Activated CD4-positive, alpha-beta memory T cell treated with anti-CD3 and anti-CD28 coated beads, Interleukin-2, amount 10 ng/mL, durations not matched to agents 7 days and 5 days (primary cell): ENCODE results near the gene UBE2D1. TPM values are rescaled to one million over a fixed set of nuclear protein-coding genes. Genes with fewer than 3 reads are reported as not detected.

Experiments used
- CTCF ChIA-PET: fragments of 350-600 bp; sonication (Branson Sonifier 250); formaldehyde crosslinking; loops from one replicate; lab custom pipeline; 2021; ENCODE audit warnings: antibody characterized with exemption, inconsistent platforms; lab: Charles Lee
- POLR2A ChIA-PET: fragments of 350-600 bp; sonication (Branson Sonifier 250); formaldehyde crosslinking; loops from one replicate; lab custom pipeline; 2021; ENCODE audit warnings: antibody characterized with exemption; lab: Charles Lee
- DNase-seq: peaks from one replicate; pipeline ENCODE4 v3.0.0-alpha.2; 2020
- H3K27ac Mint-ChIP-seq: one replicate; pipeline ENCODE4 v1.8.0; 2021; ENCODE audit warnings: mild to moderate bottlenecking, mixed read lengths
- H3K27me3 Mint-ChIP-seq: one replicate; pipeline ENCODE4 v1.8.0; 2021; ENCODE audit warnings: mixed read lengths
- H3K36me3 Mint-ChIP-seq: one replicate; pipeline ENCODE4 v1.8.0; 2021; ENCODE audit warnings: low read depth, mixed read lengths
- H3K4me1 Mint-ChIP-seq: one replicate; pipeline ENCODE4 v1.8.0; 2021; ENCODE audit warnings: mixed read lengths
- H3K4me3 Mint-ChIP-seq: one replicate; pipeline ENCODE4 v1.8.0; 2021; ENCODE audit warnings: mild to moderate bottlenecking, mixed read lengths
- H3K9me3 Mint-ChIP-seq: one replicate; pipeline ENCODE4 v1.8.0; 2021; ENCODE audit warnings: mixed read lengths
- total RNA-seq, 2 experiments: library from RNA; stranded (reverse); gene quantifications; one replicate each; pipeline ENCODE4 v1.2.3, GENCODE V29; 2021

Gene UBE2D1
- total RNA-seq, 2 experiments from 2014 or later = 10.9 to 13.2 TPM

DNA sequence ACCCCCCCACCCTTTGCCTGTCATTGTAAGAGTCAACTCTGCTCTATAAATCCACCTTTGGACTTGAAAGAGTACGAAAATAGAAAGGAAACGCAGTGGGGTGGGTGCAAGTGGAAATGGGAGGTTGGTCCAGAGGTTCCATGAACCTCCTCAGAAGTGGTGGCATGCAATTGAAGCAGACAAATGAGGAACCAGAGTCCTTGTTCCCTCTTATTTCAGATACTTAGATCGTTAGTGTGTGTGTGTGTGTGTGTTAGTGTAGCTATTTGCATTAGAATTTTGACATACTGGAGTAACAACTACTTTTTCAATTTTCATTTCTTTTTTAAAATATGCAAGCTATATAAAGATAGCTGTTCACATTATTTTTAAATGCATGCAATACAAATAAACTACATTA lies 32.3 kb downstream of the UBE2D1 start:
- Mint-ChIP-seq H3K27ac (no peak overlapping the region), H3K4me3 (no peak overlapping the region), H3K4me1 (no peaks in the 10 kb centered on the region), H3K36me3 (peaks cover 7% of the 10 kb centered on the region), H3K27me3 (no peaks in the 10 kb centered on the region), H3K9me3 (no peaks in the 10 kb centered on the region)
- ChIA-PET POLR2A (no interaction called here), CTCF (interaction anchor here (1.0 kb wide), 1 partner anchor 18 kb away, joined by 3 read pairs; the partner anchor contains the start of gene TFAM)
- no peak for DNase-seq

DNA sequence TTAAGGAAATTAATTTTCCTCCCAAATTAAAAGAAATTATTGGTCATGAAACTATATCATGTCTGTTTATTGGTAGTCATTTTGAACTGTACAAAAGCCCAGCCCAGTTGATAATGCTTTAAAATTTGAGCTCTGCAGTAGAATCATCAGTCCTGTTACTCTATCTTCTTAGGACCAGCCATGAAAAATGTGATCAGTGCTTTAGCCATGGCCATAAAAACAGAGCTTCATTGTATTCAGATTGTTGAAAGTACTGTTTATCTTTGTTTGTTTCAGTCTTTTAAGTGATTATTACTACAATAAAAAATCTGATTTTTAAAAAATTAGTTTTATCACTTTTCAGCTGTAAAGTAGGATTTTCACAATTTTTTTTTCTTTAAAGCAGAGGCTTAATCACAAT lies 36.7 kb downstream of the UBE2D1 start:
- Mint-ChIP-seq H3K4me3 (no peak overlapping the region), H3K9me3 (no peaks in the 10 kb centered on the region), H3K27ac (no peak overlapping the region), H3K27me3 (no peaks in the 10 kb centered on the region), H3K4me1 (no peaks in the 10 kb centered on the region), H3K36me3 (no peaks in the 10 kb centered on the region)
- ChIA-PET CTCF (interaction anchor here (0.8 kb wide), 1 partner anchor 13 kb away, joined by 3 read pairs; the partner anchor contains the start of gene TFAM), POLR2A (interaction anchor here (0.7 kb wide), 1 partner anchor 13 kb away, joined by 3 read pairs; the partner anchor contains the start of gene TFAM)
- DNase-seq = no peak

DNA sequence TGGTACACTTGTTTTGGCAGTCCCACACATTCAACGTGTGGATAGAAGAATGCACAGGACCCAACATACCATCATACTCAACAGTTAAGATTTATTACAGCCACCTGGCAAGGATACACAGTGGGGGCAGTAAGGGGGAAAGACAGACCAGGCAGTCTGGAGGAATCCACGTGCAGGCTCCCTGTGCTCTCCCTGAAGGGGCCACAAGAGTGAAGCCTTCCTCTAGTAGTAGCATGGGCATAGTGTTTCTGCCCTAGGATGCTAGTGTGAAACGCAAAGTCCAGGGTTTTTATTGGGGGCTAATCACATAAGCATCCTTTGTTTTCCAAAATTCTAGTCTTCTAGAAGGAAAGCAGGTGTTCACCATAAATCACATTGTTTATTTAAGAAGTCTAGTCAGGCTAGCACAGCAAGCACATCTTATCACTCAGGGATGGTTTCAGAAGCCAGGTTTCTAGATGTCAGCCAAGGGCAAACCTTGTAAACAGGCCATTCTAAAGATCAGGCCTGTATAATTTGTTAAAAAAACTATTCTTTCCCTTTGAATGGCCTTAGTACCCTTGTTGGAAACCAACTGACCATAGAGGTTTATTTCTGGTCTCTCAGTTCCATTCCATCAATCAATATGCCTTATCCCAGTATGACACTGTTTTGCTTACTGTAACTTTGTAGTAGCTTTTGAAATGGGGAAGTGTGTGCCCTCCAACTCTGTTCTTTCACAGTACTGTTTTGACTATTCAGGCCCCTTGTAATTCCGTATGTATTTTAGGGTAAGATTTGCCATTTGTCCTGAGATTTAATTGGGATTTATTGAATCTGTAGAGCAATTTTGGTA lies 38.0 kb downstream of the UBE2D1 start:
- ChIA-PET POLR2A (no interaction called here), CTCF (no interaction called here)
- H3K27ac Mint-ChIP-seq = no peak overlapping the region
- no peaks in the 10 kb centered on the region for H3K4me1 Mint-ChIP-seq
- no peak for DNase-seq
- H3K36me3 Mint-ChIP-seq = no peaks in the 10 kb centered on the region
- H3K4me3 Mint-ChIP-seq = no peak overlapping the region
- no peaks in the 10 kb centered on the region for H3K9me3 Mint-ChIP-seq
- H3K27me3 Mint-ChIP-seq = no peaks in the 10 kb centered on the region

DNA sequence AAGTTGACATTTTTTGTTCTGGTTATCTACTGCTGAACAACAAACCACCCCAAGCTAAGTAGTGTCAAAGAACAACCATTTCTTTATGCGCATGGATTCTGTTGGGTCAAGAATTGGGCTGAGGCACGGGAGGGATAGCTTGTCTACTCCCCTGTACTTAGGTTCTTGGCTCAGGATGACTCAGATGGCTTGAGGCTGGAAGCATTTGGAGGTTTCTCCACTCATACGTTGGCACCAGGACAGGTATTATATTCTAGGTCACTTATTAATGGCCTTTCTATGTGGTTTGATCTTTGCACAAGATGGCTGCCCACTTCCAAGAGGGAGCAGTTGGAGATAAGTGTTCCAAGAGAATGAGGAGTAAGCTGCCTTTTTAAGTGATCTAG lies 38.6 kb downstream of the UBE2D1 start:
- no peaks in the 10 kb centered on the region for H3K9me3 Mint-ChIP-seq
- no peak overlapping the region for H3K27ac Mint-ChIP-seq
- H3K27me3 Mint-ChIP-seq = no peaks in the 10 kb centered on the region
- H3K4me1 Mint-ChIP-seq = peaks cover 1% of the 10 kb centered on the region
- H3K4me3 Mint-ChIP-seq = no peak overlapping the region
- H3K36me3 Mint-ChIP-seq = no peaks in the 10 kb centered on the region
- ChIA-PET POLR2A (no interaction called here), CTCF (no interaction called here)
- no peak for DNase-seq

DNA sequence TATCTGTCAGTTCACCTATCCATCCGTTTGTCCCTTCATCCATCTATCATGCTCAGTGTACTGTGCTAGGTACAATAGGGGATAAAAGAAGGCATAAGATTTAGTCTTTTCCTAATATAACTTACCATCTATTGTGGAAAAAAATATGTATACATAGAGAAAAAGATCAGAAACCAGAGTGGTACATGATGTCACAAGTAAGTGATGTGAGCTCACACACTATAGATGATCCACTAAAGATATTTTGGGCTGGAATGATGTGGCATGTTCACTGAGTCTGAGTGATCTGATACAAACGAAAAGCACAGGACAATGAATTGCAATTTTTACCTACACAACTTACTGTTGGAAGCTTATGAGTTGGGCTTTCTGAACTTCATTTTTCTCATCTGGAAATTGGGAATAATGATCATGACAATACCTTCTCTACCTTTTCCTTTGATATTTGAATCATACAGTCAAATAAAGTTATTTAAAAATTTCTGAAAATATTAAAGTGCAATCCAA lies 47.7 kb downstream of the UBE2D1 start:
- Mint-ChIP-seq H3K36me3 (peaks cover 16% of the 10 kb centered on the region), H3K4me3 (no peak overlapping the region), H3K4me1 (peaks cover 35% of the 10 kb centered on the region), H3K27ac (no peak overlapping the region), H3K27me3 (no peaks in the 10 kb centered on the region), H3K9me3 (no peaks in the 10 kb centered on the region)
- ChIA-PET POLR2A (no interaction called here), CTCF (no interaction called here)
- no peak for DNase-seq

DNA sequence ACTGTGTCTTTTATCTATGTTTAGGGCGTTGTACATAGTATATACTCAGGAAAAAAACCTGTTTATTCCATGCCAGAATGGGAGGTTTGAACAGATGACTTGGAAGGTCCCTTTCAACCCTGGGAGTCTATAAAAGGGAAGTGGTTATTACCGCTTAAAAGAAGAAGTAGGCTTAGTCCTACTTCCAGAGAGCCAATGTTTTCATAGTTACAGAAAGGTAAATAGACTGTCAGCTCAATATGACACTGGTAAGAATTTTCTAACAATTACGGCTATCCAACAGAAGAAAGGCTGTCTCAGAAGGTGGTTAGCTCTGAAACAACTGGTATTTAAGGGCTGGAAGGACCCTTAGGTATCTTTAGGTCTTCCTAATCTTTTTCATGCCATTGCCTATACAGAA lies 49.3 kb downstream of the UBE2D1 start:
- Mint-ChIP-seq H3K9me3 (no peaks in the 10 kb centered on the region), H3K27ac (peak overlapping the region; percentile 84), H3K27me3 (no peaks in the 10 kb centered on the region), H3K4me1 (peaks cover 39% of the 10 kb centered on the region), H3K4me3 (peak overlapping the region; percentile 89), H3K36me3 (peaks cover 29% of the 10 kb centered on the region)
- CTCF ChIA-PET = interaction anchor here (0.8 to 1.4 kb wide), 8 partner anchors 17 to 115 kb away, joined by 3 to 5 read pairs (median 3); partner anchors contain the start of gene CISD1
- DNase-seq = no peak
- POLR2A ChIA-PET = interaction anchor here (0.7 to 3.0 kb wide), 9 partner anchors 13 to 115 kb away, joined by 3 to 21 read pairs (median 4); partner anchors contain the start of genes CISD1, IPMK and UBE2D1

DNA sequence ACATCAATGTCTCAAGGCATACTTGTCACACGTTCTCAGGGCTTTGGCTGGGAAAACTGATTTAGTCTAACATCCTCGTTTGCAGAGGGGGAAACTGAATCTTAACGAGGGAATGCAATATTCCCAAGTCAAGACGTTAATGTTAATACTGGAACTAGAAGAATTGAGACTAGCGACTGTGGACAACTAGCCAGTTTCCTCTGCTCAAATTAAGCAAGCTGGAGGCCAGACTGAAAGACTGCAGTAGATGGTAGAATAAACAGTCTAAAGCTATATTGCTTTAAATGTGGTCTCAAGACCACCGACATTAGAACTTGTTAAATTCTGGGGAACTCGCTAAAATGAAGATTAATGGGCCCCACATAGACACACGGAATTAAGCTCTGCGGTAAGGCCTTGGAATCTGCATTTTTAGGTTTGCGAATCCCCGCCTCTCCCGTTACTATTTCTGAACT lies 49.8 kb downstream of the UBE2D1 start:
- ChIA-PET CTCF (interaction anchor here (0.8 to 1.4 kb wide), 11 partner anchors 13 to 116 kb away, joined by 3 to 5 read pairs (median 3); partner anchors contain the start of gene CISD1), POLR2A (interaction anchor here (0.7 to 3.0 kb wide), 10 partner anchors 9 to 116 kb away, joined by 3 to 21 read pairs (median 4); partner anchors contain the start of genes CISD1, IPMK and UBE2D1)
- Mint-ChIP-seq H3K27me3 (no peaks in the 10 kb centered on the region), H3K36me3 (peaks cover 33% of the 10 kb centered on the region), H3K4me1 (peaks cover 42% of the 10 kb centered on the region), H3K4me3 (peak overlapping the region; percentile 89), H3K27ac (peak overlapping the region; percentile 84), H3K9me3 (no peaks in the 10 kb centered on the region)
- no peak for DNase-seq

DNA sequence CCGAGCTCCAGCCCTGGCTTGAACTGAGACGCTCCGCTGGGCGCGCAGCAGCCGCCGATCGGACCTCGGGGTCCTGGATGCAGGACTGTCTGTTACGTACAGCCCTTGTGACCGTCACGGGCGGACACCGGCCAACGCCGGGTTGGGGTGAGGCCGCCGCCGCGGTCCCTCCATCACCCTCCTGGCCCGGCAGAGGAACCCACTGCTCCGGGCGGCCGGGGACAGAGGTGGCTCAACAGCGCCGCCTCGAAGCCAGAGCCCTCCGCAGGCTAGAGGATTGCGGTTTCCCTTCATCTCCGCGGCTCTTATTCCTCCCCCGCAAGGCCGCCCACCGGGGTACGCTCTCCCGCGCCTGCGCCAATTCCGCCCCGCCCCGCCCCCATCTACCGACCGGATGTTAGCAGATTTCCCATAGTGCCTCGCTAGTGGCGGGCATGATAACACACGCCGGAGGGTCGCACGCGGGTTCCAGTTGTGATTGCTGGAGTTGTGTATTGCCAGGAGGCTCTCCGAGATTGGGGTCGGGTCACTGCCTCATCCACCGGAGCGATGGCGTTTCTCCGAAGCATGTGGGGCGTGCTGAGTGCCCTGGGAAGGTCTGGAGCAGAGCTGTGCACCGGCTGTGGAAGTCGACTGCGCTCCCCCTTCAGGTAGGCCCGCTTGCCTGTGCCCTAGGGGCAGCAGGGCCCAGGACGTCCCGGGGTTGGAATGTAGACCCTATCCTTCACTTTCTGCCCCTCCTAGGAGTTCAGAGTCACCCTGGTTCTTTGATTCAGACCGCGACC lies 50.4 kb downstream of the UBE2D1 start, which contains the start of gene TFAM:
Gene TFAM (plus strand): TSS at position 412 of the 785 bp plus-strand sequence. CDS start 138 bp downstream, at position 550.
- POLR2A ChIA-PET = interaction anchor here (0.6 to 3.0 kb wide), 13 partner anchors 9 to 116 kb away, joined by 3 to 21 read pairs (median 3); partner anchors contain the start of genes CISD1, IPMK and UBE2D1

DNA sequence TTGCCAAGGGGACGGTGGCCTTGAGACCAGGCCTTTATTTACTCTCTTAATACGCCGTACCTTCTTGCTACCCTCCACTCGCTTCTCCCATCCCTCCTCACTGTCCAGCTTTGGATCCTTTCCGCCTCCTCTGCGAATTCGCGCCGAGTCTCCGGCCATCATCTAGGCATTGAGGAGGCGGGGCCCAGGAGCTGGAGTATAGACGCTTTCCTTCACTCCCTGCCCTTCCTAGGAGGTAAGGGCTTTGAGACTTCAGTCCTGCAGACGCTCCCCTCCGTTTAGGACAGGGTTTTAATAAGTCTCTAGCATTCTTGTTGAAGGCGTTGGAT lies 50.9 kb downstream of the UBE2D1 start:
- H3K4me1 Mint-ChIP-seq = peaks cover 48% of the 10 kb centered on the region
- POLR2A ChIA-PET = interaction anchor here (0.6 to 3.0 kb wide), 9 partner anchors 8 to 119 kb away, joined by 3 to 21 read pairs (median 3); partner anchors contain the start of genes CISD1, IPMK and UBE2D1

More for the DNA sequence above, 50.4 kb downstream of the UBE2D1 start, which contains the start of gene TFAM:
- no peaks in the 10 kb centered on the region for H3K27me3 Mint-ChIP-seq
- H3K4me3 Mint-ChIP-seq = peak within 1 kb of the TSS; percentile 89
- no peaks in the 10 kb centered on the region for H3K9me3 Mint-ChIP-seq
- CTCF ChIA-PET = interaction anchor here (0.8 to 1.4 kb wide), 13 partner anchors 14 to 116 kb away, joined by 3 to 7 read pairs (median 3); partner anchors contain the start of gene CISD1
- H3K36me3 Mint-ChIP-seq = peaks cover 40% of the 10 kb centered on the region
- DNase-seq = peak; percentile 96
- H3K4me1 Mint-ChIP-seq = peaks cover 46% of the 10 kb centered on the region
- peak within 1 kb of the TSS; percentile 84 for H3K27ac Mint-ChIP-seq

DNA sequence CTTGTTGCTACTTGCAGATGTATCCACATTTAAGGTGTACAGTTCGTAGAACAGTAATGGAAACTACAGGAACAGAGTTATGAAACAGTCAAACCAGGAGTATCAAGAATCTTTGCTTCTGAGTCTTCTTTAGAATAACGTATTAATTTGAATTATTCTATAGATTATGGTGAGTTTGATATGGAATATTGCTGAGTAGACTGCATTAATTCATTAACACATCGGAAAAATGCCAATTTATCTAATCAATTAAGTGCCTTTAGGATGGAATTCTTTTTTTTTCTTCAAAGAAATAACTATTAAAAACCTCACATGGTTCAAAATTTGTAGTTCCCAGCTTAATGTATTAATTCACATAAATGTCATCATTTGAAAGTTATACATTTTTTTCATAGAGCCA lies 54.2 kb downstream of the UBE2D1 start:
- Mint-ChIP-seq H3K4me1 (peaks cover 46% of the 10 kb centered on the region), H3K27ac (no peak overlapping the region), H3K27me3 (no peaks in the 10 kb centered on the region), H3K9me3 (no peaks in the 10 kb centered on the region), H3K4me3 (no peak overlapping the region), H3K36me3 (peaks cover 55% of the 10 kb centered on the region)
- DNase-seq = no peak
- ChIA-PET POLR2A (no interaction called here), CTCF (no interaction called here)

More for the DNA sequence above, 50.9 kb downstream of the UBE2D1 start:
- peak overlapping the region; percentile 84 for H3K27ac Mint-ChIP-seq
- no peaks in the 10 kb centered on the region for H3K9me3 Mint-ChIP-seq
- CTCF ChIA-PET = interaction anchor here (0.9 to 1.3 kb wide), 3 partner anchors 86 to 117 kb away, joined by 4 to 7 read pairs (median 5); partner anchors contain the start of gene CISD1
- H3K36me3 Mint-ChIP-seq = peaks cover 41% of the 10 kb centered on the region
- H3K4me3 Mint-ChIP-seq = peak overlapping the region; percentile 89
- peak; percentile 28 for DNase-seq
- H3K27me3 Mint-ChIP-seq = no peaks in the 10 kb centered on the region

DNA sequence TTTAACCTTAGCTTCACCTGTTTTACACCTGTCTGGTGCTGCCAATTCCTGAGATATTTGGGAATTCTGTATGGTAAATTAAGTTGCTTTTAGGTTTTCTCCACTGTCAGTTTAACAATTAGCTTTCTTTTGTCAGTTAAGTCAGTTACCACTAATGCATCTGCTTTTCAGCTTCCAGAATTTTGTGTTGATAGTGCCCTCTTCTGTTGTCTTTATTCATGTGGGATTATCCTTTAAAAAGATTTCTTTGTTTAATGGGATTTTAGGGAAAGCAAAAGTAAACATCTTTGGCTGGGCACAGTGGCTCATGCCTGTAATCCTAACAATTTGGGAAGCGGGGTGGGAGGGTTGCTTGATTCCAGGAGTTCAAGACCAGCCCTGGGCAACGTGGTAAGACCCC lies 58.5 kb downstream of the UBE2D1 start:
- ChIA-PET CTCF (interaction anchor here (0.7 kb wide), 1 partner anchor 65 kb away, joined by 4 read pairs; no protein-coding TSS in a partner anchor), POLR2A (interaction anchor here (1.1 to 1.3 kb wide), 3 partner anchors 8 to 12 kb away, joined by 3 read pairs; partner anchors contain the start of gene TFAM)
- no peak overlapping the region for H3K27ac Mint-ChIP-seq
- peaks cover 56% of the 10 kb centered on the region for H3K36me3 Mint-ChIP-seq
- peaks cover 18% of the 10 kb centered on the region for H3K4me1 Mint-ChIP-seq
- no peaks in the 10 kb centered on the region for H3K9me3 Mint-ChIP-seq
- no peaks in the 10 kb centered on the region for H3K27me3 Mint-ChIP-seq
- H3K4me3 Mint-ChIP-seq = no peak overlapping the region
- DNase-seq = no peak

DNA sequence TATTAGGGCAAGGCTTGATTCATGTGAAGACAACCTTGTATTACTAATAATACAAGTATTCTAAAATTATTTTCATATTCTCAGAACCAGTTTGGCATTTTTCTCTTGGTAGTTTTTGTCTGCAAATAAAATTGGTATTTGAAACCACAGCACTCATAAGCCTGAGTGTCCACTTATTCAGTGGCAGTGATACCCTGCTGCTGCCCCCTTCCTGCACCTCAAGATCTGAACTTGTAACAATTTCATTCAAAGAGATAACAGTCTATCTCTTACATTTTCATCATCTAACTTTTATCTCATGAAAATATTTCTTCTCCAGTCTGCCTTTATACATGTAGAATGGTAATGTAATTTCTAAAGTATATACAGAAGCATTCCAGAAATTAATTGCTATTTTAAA lies 59.7 kb downstream of the UBE2D1 start:
- Mint-ChIP-seq H3K4me1 (peaks cover 14% of the 10 kb centered on the region), H3K27ac (no peak overlapping the region), H3K4me3 (no peak overlapping the region), H3K27me3 (no peaks in the 10 kb centered on the region), H3K9me3 (no peaks in the 10 kb centered on the region), H3K36me3 (peaks cover 46% of the 10 kb centered on the region)
- DNase-seq = no peak
- CTCF ChIA-PET = no interaction called here
- POLR2A ChIA-PET = interaction anchor here (1.3 kb wide), 1 partner anchor 9 kb away, joined by 3 read pairs; the partner anchor contains the start of gene TFAM
